NCI-H510A treated with DMSO at 0.1 percent for 48 hours (cell line): Measurements from ENCODE around the gene E2F6.

Source experiments
- DNase-seq: peaks from one replicate; lab custom pipeline; 2025; lab: John Stamatoyannopoulos, UW

E2F6 gene

GRCh38 chr2:11457935-11458334 lies 8.0 kb downstream of the E2F6 start:
- no peak for DNase-seq

- DNase-seq = no peak
Observed at GRCh38 chr2:11456251-11456650, 9.7 kb downstream of the E2F6 start.

GRCh38 chr2:11454824-11455223 lies 11.1 kb downstream of the E2F6 start:
- DNase-seq = no peak

GRCh38 chr2:11450791-11451190 lies 15.2 kb downstream of the E2F6 start:
- DNase-seq = no peak

- DNase-seq = peak; percentile 16
Observed at GRCh38 chr2:11446733-11447248, 19.2 kb downstream of the E2F6 start.

- DNase-seq = no peak
Observed at GRCh38 chr2:11444737-11445136, 21.2 kb downstream of the E2F6 start.

GRCh38 chr2:11438555-11439080 lies 27.3 kb downstream of the E2F6 start:
- no peak for DNase-seq

- no peak for DNase-seq
Observed at GRCh38 chr2:11437602-11438001, 28.4 kb downstream of the E2F6 start.

- no peak for DNase-seq
Observed at GRCh38 chr2:11435036-11435435, 30.9 kb downstream of the E2F6 start.

GRCh38 chr2:11434443-11434842 lies 31.5 kb downstream of the E2F6 start:
- no peak for DNase-seq

- DNase-seq = no peak
Observed at GRCh38 chr2:11433822-11434221, 32.1 kb downstream of the E2F6 start.

- DNase-seq = no peak
Observed at GRCh38 chr2:11430729-11431128, 35.2 kb downstream of the E2F6 start.

GRCh38 chr2:11427224-11427623 lies 38.7 kb downstream of the E2F6 start:
- no peak for DNase-seq

GRCh38 chr2:11422901-11423435 lies 43.0 kb downstream of the E2F6 start:
- no peak for DNase-seq

- DNase-seq = no peak
Observed at GRCh38 chr2:11422491-11422865, 43.5 kb downstream of the E2F6 start.

GRCh38 chr2:11421863-11422490 lies 44.0 kb downstream of the E2F6 start:
- no peak for DNase-seq

- DNase-seq = no peak
Observed at GRCh38 chr2:11420671-11421070, 45.3 kb downstream of the E2F6 start.

GRCh38 chr2:11420190-11420589 lies 45.8 kb downstream of the E2F6 start:
- no peak for DNase-seq

GRCh38 chr2:11419781-11420180 lies 46.2 kb downstream of the E2F6 start:
- no peak for DNase-seq

- no peak for DNase-seq
Observed at GRCh38 chr2:11417946-11418585, 47.9 kb downstream of the E2F6 start.

- DNase-seq = no peak
Observed at GRCh38 chr2:11416931-11417330, 49.0 kb downstream of the E2F6 start.

- DNase-seq = no peak
Observed at GRCh38 chr2:11416186-11416585, 49.8 kb downstream of the E2F6 start.

GRCh38 chr2:11414372-11415124 lies 51.4 kb downstream of the E2F6 start:
- DNase-seq = no peak
